H1 (cell line): ENCODE data around the gene MYCBPAP. TPM values are rescaled to one million over a fixed set of nuclear protein-coding genes. Genes with fewer than 3 reads are reported as not detected.

ENCODE experiments used
- CTCF ChIA-PET: fragments of 300-600 bp; sonication (Branson Sonifier 250); formaldehyde crosslinking; loops from one replicate; lab custom pipeline; 2021; ENCODE audit not compliant: partially characterized antibody; lab: Charles Lee
- POLR2A ChIA-PET: fragments of 300-600 bp; sonication (Branson Sonifier 250); formaldehyde crosslinking; loops from one replicate; lab custom pipeline; 2021; ENCODE audit warnings: inconsistent platforms; ENCODE audit not compliant: partially characterized antibody; lab: Charles Lee
- DNase-seq, 2 experiments: peaks; one replicate each; pipeline versions ENCODE4 v3.0.0 to v3.0.0-alpha.2; 2010 to 2022; ENCODE audit warnings: low spot score in 2 of 2, low read depth in 1 of 2, mixed read lengths in 1 of 2
- FAIRE-seq: peaks from 2 replicates; lab custom pipeline; 2011; peaks lifted over from hg19 to GRCh38; lab: Jason Lieb, UNC
- H2AFZ ChIP-seq: 2 replicates; pipeline ENCODE4 v1.8.1; 2012; ENCODE audit warnings: low read length, inconsistent platforms
- H2AK5ac ChIP-seq: 2 replicates; pipeline ENCODE4 v1.6.1; 2013; ENCODE audit warnings: low read depth, low read length
- H2BK120ac ChIP-seq: replicated peaks from 2 replicates; pipeline ENCODE3; 2013; ENCODE audit warnings: low read depth, low read length, inconsistent platforms
- H2BK12ac ChIP-seq: 2 replicates; pipeline ENCODE4 v1.6.1; 2013; ENCODE audit warnings: low read depth, low read length
- H2BK15ac ChIP-seq: 2 replicates; pipeline ENCODE4 v1.6.1; 2013; ENCODE audit warnings: low read length
- H2BK20ac ChIP-seq: 2 replicates; pipeline ENCODE4 v1.6.1; 2013; ENCODE audit warnings: low read length
- H2BK5ac ChIP-seq: 2 replicates; pipeline ENCODE4 v1.6.1; 2013; ENCODE audit warnings: low read depth, low read length
- H3K14ac ChIP-seq: 2 replicates; pipeline ENCODE4 v1.6.1; 2013; ENCODE audit warnings: inconsistent platforms; ENCODE audit not compliant: insufficient read length
- H3K18ac ChIP-seq: 2 replicates; pipeline ENCODE4 v1.6.1; 2013; ENCODE audit warnings: low read length; ENCODE audit errors: extremely low read depth
- H3K23ac ChIP-seq: 2 replicates; pipeline ENCODE4 v1.6.1; 2013; ENCODE audit warnings: inconsistent platforms; ENCODE audit not compliant: insufficient read length
- H3K23me2 ChIP-seq: 2 replicates; pipeline ENCODE4 v1.6.1; 2013; ENCODE audit warnings: low read depth, low read length
- H3K27ac ChIP-seq: 2 replicates; pipeline ENCODE4 v1.6.1; 2011; ENCODE audit warnings: low read depth, low read length, inconsistent platforms
- H3K27me3 ChIP-seq, 4 experiments: replicated peaks in 1 of 4; 1 replicate in 1 of 4; 2 replicates in 3 of 4; pipeline versions ENCODE4 v1.6.1 to v1.8.1; 2011 to 2013; ENCODE audit warnings: low read length in 3 of 4, mild to moderate bottlenecking in 3 of 4, inconsistent platforms in 2 of 4, mixed read lengths in 2 of 4, moderate library complexity in 1 of 4; ENCODE audit not compliant: control insufficient read depth in 3 of 4, insufficient read depth in 3 of 4; ENCODE audit errors: extremely low read depth in 1 of 4
- H3K36me3 ChIP-seq, 4 experiments: 2 replicates each; pipeline versions ENCODE4 v1.6.1 to v1.8.1; 2011 to 2013; ENCODE audit warnings: mild to moderate bottlenecking in 4 of 4, low read length in 3 of 4, moderate library complexity in 2 of 4, control low read depth in 1 of 4, inconsistent platforms in 1 of 4; ENCODE audit not compliant: insufficient read depth in 4 of 4, control insufficient read depth in 2 of 4
- H3K4ac ChIP-seq: replicated peaks from 2 replicates; pipeline ENCODE3; 2013; ENCODE audit warnings: low read length, low read depth, mixed read lengths, inconsistent platforms; ENCODE audit not compliant: insufficient read length
- H3K4me1 ChIP-seq, 4 experiments: replicated peaks in 1 of 4; 1 replicate in 1 of 4; 2 replicates in 3 of 4; pipeline versions ENCODE4 v1.6.1 to v1.8.1; 2011 to 2013; ENCODE audit warnings: low read length in 3 of 4, inconsistent platforms in 2 of 4, mixed read lengths in 1 of 4; ENCODE audit not compliant: insufficient read depth in 4 of 4, control insufficient read depth in 3 of 4
- H3K4me2 ChIP-seq, 2 experiments: 2 replicates each; pipeline versions ENCODE4 v1.6.1 to v1.8.1; 2011 to 2013; ENCODE audit warnings: low read depth in 2 of 2, low read length in 2 of 2, control low read depth in 1 of 2, inconsistent platforms in 1 of 2, mild to moderate bottlenecking in 1 of 2; ENCODE audit not compliant: insufficient read depth in 1 of 2
- H3K4me3 ChIP-seq, 4 experiments: fragments of 200-600, 300-600 bp in 1 of 4; sonication (generic), shearing (Covaris generic), sonication (Bioruptor Twin) in 1 of 4; 2 replicates each; pipeline versions ENCODE4 v1.5.1 to v1.8.1; 2011 to 2016; ENCODE audit warnings: low read length in 4 of 4, low read depth in 3 of 4, control low read depth in 2 of 4, inconsistent platforms in 2 of 4, mild to moderate bottlenecking in 2 of 4, mixed read lengths in 1 of 4, moderate library complexity in 1 of 4; ENCODE audit not compliant: insufficient read depth in 2 of 4; ENCODE audit errors: extremely low read depth in 1 of 4
- H3K56ac ChIP-seq: replicated peaks from 2 replicates; pipeline ENCODE3; 2013; ENCODE audit warnings: low read depth, mild to moderate bottlenecking, mixed read lengths, low read length, inconsistent platforms; ENCODE audit not compliant: insufficient read length
- H3K79me1 ChIP-seq: 2 replicates; pipeline ENCODE4 v1.6.1; 2013; ENCODE audit warnings: low read depth, low read length, control low read depth
- H3K79me2 ChIP-seq, 2 experiments: 2 replicates each; pipeline versions ENCODE4 v1.6.1 to v1.8.1; 2012 to 2013; ENCODE audit warnings: low read length in 2 of 2, mild to moderate bottlenecking in 2 of 2, inconsistent platforms in 1 of 2; ENCODE audit not compliant: insufficient read depth in 2 of 2, control insufficient read depth in 1 of 2
- H3K9ac ChIP-seq, 4 experiments: replicated peaks in 1 of 4; 1 replicate in 1 of 4; 2 replicates in 3 of 4; pipeline versions ENCODE4 v1.6.1 to v1.8.1; 2011 to 2013; ENCODE audit warnings: low read depth in 3 of 4, low read length in 3 of 4, control low read depth in 2 of 4, mild to moderate bottlenecking in 2 of 4, moderate library complexity in 2 of 4, inconsistent platforms in 1 of 4; ENCODE audit errors: extremely low read depth in 1 of 4
- H3K9me3 ChIP-seq, 2 experiments: 2 replicates each; pipeline versions ENCODE4 v1.6.1 to v1.8.1; 2012 to 2013; ENCODE audit warnings: mild to moderate bottlenecking in 2 of 2, moderate library complexity in 2 of 2, control low read depth in 1 of 2, inconsistent platforms in 1 of 2, low read depth in 1 of 2, low read length in 1 of 2, mixed read lengths in 1 of 2; ENCODE audit not compliant: insufficient read depth in 2 of 2
- H4K20me1 ChIP-seq, 2 experiments: replicated peaks in 1 of 2; 2 replicates each; pipeline versions ENCODE3 to v1.8.1; 2011 to 2013; ENCODE audit warnings: inconsistent platforms in 2 of 2, low read length in 2 of 2, mild to moderate bottlenecking in 1 of 2; ENCODE audit not compliant: insufficient read depth in 2 of 2, control insufficient read depth in 1 of 2
- H4K5ac ChIP-seq: 2 replicates; pipeline ENCODE4 v1.6.1; 2013; ENCODE audit warnings: low read length, low read depth, mixed read lengths, inconsistent platforms; ENCODE audit not compliant: insufficient read length
- H4K8ac ChIP-seq: 2 replicates; pipeline ENCODE4 v1.8.0; 2013; ENCODE audit warnings: mild to moderate bottlenecking, moderate library complexity, low read length, inconsistent platforms; ENCODE audit not compliant: insufficient read depth; ENCODE audit errors: extremely low read depth
- H4K91ac ChIP-seq: replicated peaks from 2 replicates; pipeline ENCODE3; 2013; ENCODE audit warnings: low read length, mixed read lengths, inconsistent platforms; ENCODE audit not compliant: insufficient read length
- CBX5 ChIP-seq: fragments of 300-800, 300-1000 bp; sonication (generic); IDR thresholded peaks from 2 replicates; pipeline ENCODE4 v1.7.1; 2016; ENCODE audit warnings: antibody characterized with exemption, low read length, low read depth
- EGR1 ChIP-seq: IDR thresholded peaks from 2 replicates; pipeline ENCODE4 v1.6.1; 2011; ENCODE audit warnings: low read depth, low read length, borderline replicate concordance
- EP300 ChIP-seq, 2 experiments: IDR thresholded peaks; 1 replicate in 1 of 2; 2 replicates in 1 of 2; pipeline ENCODE4 v1.6.1; 2011 to 2012; ENCODE audit warnings: low read depth in 2 of 2, low read length in 2 of 2, mild to moderate bottlenecking in 2 of 2, borderline replicate concordance in 1 of 2, inconsistent platforms in 1 of 2, moderate library complexity in 1 of 2
- HDAC6 ChIP-seq: IDR thresholded peaks from one replicate; pipeline ENCODE4 v1.7.1; 2012; ENCODE audit warnings: low read depth, mild to moderate bottlenecking, inconsistent platforms, low read length, moderate library complexity
- KDM4A ChIP-seq: IDR thresholded peaks from one replicate; pipeline ENCODE4 v1.7.1; 2012; ENCODE audit warnings: low read depth, mild to moderate bottlenecking, moderate library complexity, low read length, inconsistent platforms; ENCODE audit not compliant: severe bottlenecking
- MAFK ChIP-seq: IDR thresholded peaks from 2 replicates; pipeline ENCODE4 v1.6.1; 2012; ENCODE audit warnings: low read depth, mild to moderate bottlenecking, improper control_type of control experiment, low read length
- POLR2AphosphoS5 ChIP-seq: IDR thresholded peaks from 2 replicates; pipeline ENCODE4 v1.6.1; 2011; ENCODE audit warnings: low read depth, low read length
- POU5F1 ChIP-seq: IDR thresholded peaks from 2 replicates; pipeline ENCODE4 v1.6.1; 2011; ENCODE audit warnings: low read depth, mild to moderate bottlenecking, low read length, moderate library complexity
- SIN3A ChIP-seq, 2 experiments: IDR thresholded peaks in 1 of 2; conservative IDR thresholded peaks in 1 of 2; 2 replicates each; pipeline ENCODE4 v1.6.1; 2011 to 2012; ENCODE audit warnings: low read length in 2 of 2, improper control_type of control experiment in 1 of 2, low read depth in 1 of 2, mild to moderate bottlenecking in 1 of 2
- SIRT6 ChIP-seq: IDR thresholded peaks from one replicate; pipeline ENCODE4 v1.7.1; 2012; ENCODE audit warnings: low read length, inconsistent platforms
- TAF7 ChIP-seq: optimal IDR thresholded peaks from 2 replicates; pipeline ENCODE3; 2011; ENCODE audit warnings: low read depth, mild to moderate bottlenecking, inconsistent platforms, low read length, moderate library complexity, borderline replicate concordance
- WGBS, 2 experiments: shearing (Covaris generic) in 1 of 2; methylation state at CpG; one replicate each; pipeline versions ENCODE4 v1.1.6 to v1.1.7; 2013 to 2015; ENCODE audit warnings: low lambda C conversion rate in 2 of 2, mixed read lengths in 2 of 2, inconsistent platforms in 1 of 2, low coverage in 1 of 2, missing lambda C conversion rate in 1 of 2; ENCODE audit not compliant: insufficient replicate concordance in 2 of 2, insufficient coverage in 1 of 2, insufficient read length in 1 of 2; ENCODE audit errors: extremely low coverage in 1 of 2, missing lambda C conversion rate in 1 of 2; 5-methylcytosine and 5-hydroxymethylcytosine counted together
- polyA plus RNA-seq, 7 experiments: library from polyadenylated mRNA; depleted of rRNA in 3 of 7; stranded (reverse) in 5 of 7; unstranded in 2 of 7; fragments of >200 nt in 5 of 7; fragments of 200-250 nt in 2 of 7; gene quantifications; 1 replicate in 5 of 7; 2 replicates in 1 of 7; 4 replicates in 1 of 7; pipeline versions ENCODE4 v1.2.1 to v1.2.3, GENCODE V29; 2011 to 2013; ENCODE audit warnings: missing spikeins in 2 of 7, mixed read lengths in 2 of 7
- total RNA-seq: library from RNA; stranded (reverse); fragmentation: NEBNext Ultra II Directional; extraction: Animal tissue kit (Norgen Biotek cat#: 25700); gene quantifications from 2 replicates; pipeline ENCODE4 v1.2.1, GENCODE V29; 2021

MYCBPAP gene
- total and polyA plus RNA-seq, 2 of the 8 experiments (the other 6 are each of a cell fraction or from before 2014, with no cell fraction given): 0.89 to 3.3 TPM

DNA sequence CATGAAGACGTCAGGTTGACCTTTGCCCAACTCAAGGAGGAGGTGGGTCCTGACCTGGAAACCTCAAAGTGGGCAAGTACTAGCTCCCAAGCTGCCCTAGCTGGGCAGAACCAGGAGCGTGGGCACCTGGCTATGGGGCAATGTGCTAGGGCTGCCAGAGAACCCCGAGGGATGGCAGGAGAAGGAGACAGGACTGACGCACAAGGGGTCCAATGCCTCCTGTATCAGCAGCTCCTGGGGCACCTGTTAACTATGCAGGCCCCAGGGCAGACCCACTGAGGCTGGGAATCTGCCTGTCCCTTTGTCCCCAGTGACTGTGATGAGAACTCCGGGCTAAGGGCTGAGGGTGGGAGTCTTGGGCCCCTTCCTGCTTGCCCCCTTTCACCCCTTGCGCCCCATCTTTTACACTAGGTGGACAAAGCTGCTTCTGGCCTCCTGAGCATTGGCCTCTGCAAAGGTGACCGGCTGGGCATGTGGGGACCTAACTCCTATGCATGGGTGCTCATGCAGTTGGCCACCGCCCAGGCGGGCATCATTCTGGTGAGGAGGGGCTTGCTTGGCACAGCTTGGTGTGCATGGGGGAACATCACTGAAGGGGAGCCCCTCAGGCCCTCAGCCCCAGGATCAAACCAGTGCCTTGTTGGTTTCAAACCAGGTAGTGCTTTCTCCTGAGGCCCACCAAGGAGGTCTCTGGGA, 47.3 kb upstream of the MYCBPAP start:
- H3K9me3 ChIP-seq: no peaks in the 10 kb centered on the region
- no peak overlapping the region for H3K56ac ChIP-seq
- H3K79me2 ChIP-seq: no peaks in the 10 kb centered on the region
- no peak overlapping the region for H2BK12ac ChIP-seq
- H3K23me2 ChIP-seq: no peaks in the 10 kb centered on the region
- no peak overlapping the region for H4K8ac ChIP-seq
- H2BK15ac ChIP-seq: no peak overlapping the region
- H3K9ac ChIP-seq: no peak overlapping the region
- no peak for DNase-seq
- no peak overlapping the region for H3K4me3 ChIP-seq
- no peak overlapping the region for H2BK120ac ChIP-seq
- no peaks in the 10 kb centered on the region; a peak in 1 of 8 replicates for H3K36me3 ChIP-seq
- H3K4me2 ChIP-seq: no peak overlapping the region
- H2BK20ac ChIP-seq: no peak overlapping the region
- WGBS, 2 experiments: 86% methylated on average over 8 of the region's 9 CpGs; no CpG with 5 or more reads in 1 of the 2 experiments
- 0 out of 7 replicates have a peak, but pooled peaks cover 0 to 3% (median 0%) of the 10 kb centered on the region in 4 experiments for H3K27me3 ChIP-seq
- no peaks in the 10 kb centered on the region for H3K4me1 ChIP-seq
- H3K18ac ChIP-seq: no peak overlapping the region
- peaks cover 0 to 9% of the 10 kb centered on the region in 2 experiments for H4K20me1 ChIP-seq
- H3K27ac ChIP-seq: no peak overlapping the region
- H2BK5ac ChIP-seq: no peak overlapping the region
- H3K4ac ChIP-seq: no peak overlapping the region
- no peak overlapping the region for H4K91ac ChIP-seq
- no peak overlapping the region for H3K23ac ChIP-seq
- H3K79me1 ChIP-seq: no peaks in the 10 kb centered on the region
- no peak for FAIRE-seq
- no peak overlapping the region for H3K14ac ChIP-seq
- no peak overlapping the region for H4K5ac ChIP-seq
- POLR2A ChIA-PET: no interaction called here
- H2AFZ ChIP-seq: no peak overlapping the region
- CTCF ChIA-PET: interaction anchor here (1.1 to 4.1 kb wide), 3 partner anchors 12 to 162 kb away, joined by 3 to 22 read pairs (median 7); partner anchors contain the start of gene LRRC59
- no peak overlapping the region for H2AK5ac ChIP-seq
- TF ChIP-seq KDM4A (no peak), MAFK (no peak), TAF7 (no peak), EGR1 (no peak), SIRT6 (no peak), POU5F1 (no peak), SIN3A (conservative IDR thresholded peaks at IDR 0.05 in 1 of 2, IDR thresholded peaks at IDR 0.05 in 1 of 2; ENCODE audit: low read depth in 1 of 2, low read length in 2 of 2) (no peak), HDAC6 (no peak), POLR2AphosphoS5 (no peak), EP300 (IDR thresholded peaks at IDR 0.05; ENCODE audit: borderline replicate concordance in 1 of 2, low read depth in 2 of 2, low read length in 2 of 2) (no peak), CBX5 (no peak)
